GM12872 (cell line): ENCODE data around the gene CEL.

Experiments used
- CTCF ChIP-seq: IDR thresholded peaks from 3 replicates; pipeline ENCODE4 v1.5.1; 2011; ENCODE audit warnings: low read depth, mild to moderate bottlenecking, low read length, moderate library complexity; ENCODE audit not compliant: insufficient read depth

CEL gene

GRCh38 chr9:133054194-133054890, 7.4 kb upstream of the CEL start:
- no peak for TF ChIP-seq CTCF

- TF ChIP-seq CTCF, result no peak
Observed at GRCh38 chr9:133054966-133055365, 6.8 kb upstream of the CEL start.

- no peak for TF ChIP-seq CTCF
Observed at GRCh38 chr9:133055788-133056420, 5.9 kb upstream of the CEL start.

- TF ChIP-seq CTCF, result no peak
Observed at GRCh38 chr9:133056533-133056932, 5.2 kb upstream of the CEL start.

- TF ChIP-seq CTCF, result no peak
Observed at GRCh38 chr9:133057006-133057405, 4.8 kb upstream of the CEL start.

GRCh38 chr9:133057553-133057952, 4.2 kb upstream of the CEL start:
- TF ChIP-seq CTCF, result no peak

- no peak for TF ChIP-seq CTCF
Observed at GRCh38 chr9:133058071-133058470, 3.7 kb upstream of the CEL start.
